Activated CD4-positive, alpha-beta T cell treated with anti-CD3 and anti-CD28 coated beads, Interleukin-2, amount 10 ng/mL, durations not matched to agents 7 days and 5 days (primary cell): ENCODE data around the gene RNF20. TPM values are rescaled to one million over a fixed set of nuclear protein-coding genes. Genes with fewer than 3 reads are reported as not detected.

Experiments
- CTCF ChIA-PET: fragments of 350-600 bp; sonication (Branson Sonifier 250); formaldehyde crosslinking; loops from one replicate; lab custom pipeline; 2021; ENCODE audit warnings: antibody characterized with exemption; lab: Charles Lee
- POLR2A ChIA-PET: fragments of 350-600 bp; sonication (Branson Sonifier 250); formaldehyde crosslinking; loops from one replicate; lab custom pipeline; 2021; ENCODE audit warnings: antibody characterized with exemption; lab: Charles Lee
- DNase-seq: peaks from one replicate; pipeline ENCODE4 v3.0.0-alpha.2; 2020
- H3K27ac Mint-ChIP-seq: one replicate; pipeline ENCODE4 v1.8.0; 2021; ENCODE audit warnings: mild to moderate bottlenecking, moderate library complexity, mixed read lengths
- H3K27me3 Mint-ChIP-seq: one replicate; pipeline ENCODE4 v1.8.0; 2021; ENCODE audit warnings: mixed read lengths
- H3K36me3 Mint-ChIP-seq: one replicate; pipeline ENCODE4 v1.8.0; 2021; ENCODE audit warnings: low read depth, mixed read lengths
- H3K4me1 Mint-ChIP-seq: one replicate; pipeline ENCODE4 v1.8.0; 2021; ENCODE audit warnings: mixed read lengths
- H3K4me3 Mint-ChIP-seq: one replicate; pipeline ENCODE4 v1.8.0; 2021; ENCODE audit warnings: mild to moderate bottlenecking, moderate library complexity, mixed read lengths
- H3K9me3 Mint-ChIP-seq: one replicate; pipeline ENCODE4 v1.8.0; 2021; ENCODE audit warnings: mixed read lengths
- total RNA-seq, 2 experiments: library from RNA; stranded (reverse); gene quantifications; one replicate each; pipeline ENCODE4 v1.2.3, GENCODE V29; 2021

The RNF20 gene, protein sequence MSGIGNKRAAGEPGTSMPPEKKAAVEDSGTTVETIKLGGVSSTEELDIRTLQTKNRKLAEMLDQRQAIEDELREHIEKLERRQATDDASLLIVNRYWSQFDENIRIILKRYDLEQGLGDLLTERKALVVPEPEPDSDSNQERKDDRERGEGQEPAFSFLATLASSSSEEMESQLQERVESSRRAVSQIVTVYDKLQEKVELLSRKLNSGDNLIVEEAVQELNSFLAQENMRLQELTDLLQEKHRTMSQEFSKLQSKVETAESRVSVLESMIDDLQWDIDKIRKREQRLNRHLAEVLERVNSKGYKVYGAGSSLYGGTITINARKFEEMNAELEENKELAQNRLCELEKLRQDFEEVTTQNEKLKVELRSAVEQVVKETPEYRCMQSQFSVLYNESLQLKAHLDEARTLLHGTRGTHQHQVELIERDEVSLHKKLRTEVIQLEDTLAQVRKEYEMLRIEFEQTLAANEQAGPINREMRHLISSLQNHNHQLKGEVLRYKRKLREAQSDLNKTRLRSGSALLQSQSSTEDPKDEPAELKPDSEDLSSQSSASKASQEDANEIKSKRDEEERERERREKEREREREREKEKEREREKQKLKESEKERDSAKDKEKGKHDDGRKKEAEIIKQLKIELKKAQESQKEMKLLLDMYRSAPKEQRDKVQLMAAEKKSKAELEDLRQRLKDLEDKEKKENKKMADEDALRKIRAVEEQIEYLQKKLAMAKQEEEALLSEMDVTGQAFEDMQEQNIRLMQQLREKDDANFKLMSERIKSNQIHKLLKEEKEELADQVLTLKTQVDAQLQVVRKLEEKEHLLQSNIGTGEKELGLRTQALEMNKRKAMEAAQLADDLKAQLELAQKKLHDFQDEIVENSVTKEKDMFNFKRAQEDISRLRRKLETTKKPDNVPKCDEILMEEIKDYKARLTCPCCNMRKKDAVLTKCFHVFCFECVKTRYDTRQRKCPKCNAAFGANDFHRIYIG
- total RNA-seq: 10 to 100 TPM; 49.4 to 52.4 TPM

DNA sequence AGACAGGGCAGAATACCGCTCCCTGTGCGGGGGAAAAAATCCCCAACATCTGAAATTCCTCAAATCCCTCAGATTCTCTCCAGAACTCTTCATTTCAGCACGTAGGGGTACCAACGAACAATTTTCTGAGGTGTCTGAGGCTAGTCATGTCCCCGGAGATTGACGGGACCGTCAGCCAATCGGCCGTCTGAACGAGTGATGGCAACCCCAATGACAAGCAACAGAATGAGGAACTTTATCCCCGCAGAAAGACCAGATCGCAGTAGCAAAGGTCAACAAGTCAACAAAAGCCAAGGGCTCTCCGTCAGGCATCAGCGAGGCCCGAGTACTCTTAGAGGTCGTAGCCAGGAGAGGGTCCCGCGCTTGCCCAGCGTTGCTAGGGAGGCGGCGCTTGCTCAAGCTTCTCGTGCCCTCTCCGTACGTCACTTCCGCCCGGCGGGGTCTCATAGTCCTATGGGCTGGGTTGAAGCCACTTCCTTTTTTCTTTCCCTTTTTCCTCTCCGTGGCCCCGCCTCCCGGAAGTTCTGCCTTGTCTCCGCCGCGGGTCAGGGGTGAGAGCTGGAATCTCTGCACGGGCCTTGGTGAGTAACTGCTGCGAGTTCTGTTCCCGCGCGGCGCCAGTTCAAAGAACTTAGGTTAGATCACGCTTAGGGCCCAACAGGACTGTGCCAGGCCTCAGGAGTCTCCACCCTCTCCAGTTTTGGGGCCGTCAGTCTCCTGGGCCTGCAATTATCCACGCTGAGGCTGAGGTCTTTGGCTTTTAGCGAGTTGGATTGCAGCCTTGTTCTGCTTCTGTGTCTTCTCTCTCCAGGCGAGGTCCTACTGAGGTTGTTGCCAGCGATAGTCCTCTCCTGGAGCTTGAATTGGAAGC is at the start of gene RNF20:
RNF20 (plus strand) TSS at position 520 of the 871 bp plus-strand sequence. CDS start 1,571 bp downstream, outside the sequence.
- Mint-ChIP-seq H3K4me1 (peaks cover 21% of the 10 kb centered on the region), H3K9me3 (no peaks in the 10 kb centered on the region), H3K27me3 (no peaks in the 10 kb centered on the region), H3K27ac (peak within 1 kb of the TSS; percentile 93), H3K4me3 (peak within 1 kb of the TSS; percentile 79), H3K36me3 (peaks cover 13% of the 10 kb centered on the region)
- ChIA-PET CTCF (interaction anchor here (0.6 to 1.9 kb wide), 5 partner anchors 9 to 131 kb away, joined by 3 to 8 read pairs (median 3); no protein-coding TSS in a partner anchor), POLR2A (no interaction called here)
- peak; percentile 100 for DNase-seq

DNA sequence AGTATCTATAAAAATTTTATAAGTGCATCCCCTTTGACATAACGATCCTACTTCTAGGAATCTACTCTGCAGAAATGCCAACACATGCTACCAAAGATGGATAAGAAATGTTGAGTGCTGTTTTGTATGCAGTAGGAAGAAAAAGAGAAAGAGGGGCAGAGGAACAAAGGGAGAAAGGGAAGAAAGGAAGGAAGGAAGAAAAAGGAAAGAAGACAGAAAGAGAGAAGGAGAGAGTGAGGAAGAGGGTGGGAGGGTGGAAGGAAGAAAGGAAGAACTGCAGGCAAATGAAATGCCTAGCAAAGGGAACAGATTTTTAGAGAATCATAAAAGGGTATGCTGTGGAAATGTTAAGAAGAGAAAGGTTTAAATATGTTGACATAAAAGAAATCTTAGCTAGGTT is 49.6 kb upstream of the RNF20 start:
- H3K4me3 Mint-ChIP-seq: no peak overlapping the region

DNA sequence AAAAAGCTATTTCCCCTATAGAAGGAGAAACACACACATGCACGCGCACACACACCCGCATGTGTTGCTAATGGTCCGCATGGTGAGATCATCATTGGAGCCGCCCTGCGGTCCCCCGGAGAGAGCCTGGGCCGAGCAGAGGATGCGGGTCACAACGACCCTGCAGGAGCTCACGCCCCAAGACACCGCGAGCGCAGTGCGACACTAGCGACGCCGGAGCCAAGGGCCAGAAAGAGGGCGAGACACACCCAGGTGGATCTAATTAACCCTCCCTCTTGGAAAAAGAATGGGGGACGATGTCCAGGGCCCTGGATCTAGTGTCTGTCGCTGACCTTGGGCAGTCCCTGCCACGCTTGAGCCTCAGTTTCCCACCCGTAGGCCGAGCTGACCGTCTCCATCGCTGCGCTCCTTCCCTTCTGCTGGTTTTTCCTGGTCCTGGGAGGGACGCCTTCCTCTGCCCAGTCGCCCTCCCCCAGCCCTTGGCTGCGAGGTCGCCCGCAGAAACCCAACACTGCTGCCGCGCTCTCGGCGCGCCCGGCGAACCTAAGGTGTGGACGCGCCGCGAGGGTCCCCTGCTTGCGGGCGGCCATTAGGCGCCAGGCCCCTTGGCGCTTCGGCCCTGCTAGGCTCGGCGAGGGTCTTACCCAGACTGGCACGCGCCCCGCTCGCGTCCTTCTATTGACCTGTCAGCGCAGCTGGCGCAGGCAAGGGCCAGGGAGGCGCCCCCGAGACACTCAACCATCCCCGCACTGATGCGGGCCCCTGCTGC is 47.5 kb upstream of the RNF20 start:
- Mint-ChIP-seq H3K36me3 (no peaks in the 10 kb centered on the region), H3K9me3 (no peaks in the 10 kb centered on the region), H3K27ac (no peak overlapping the region), H3K4me3 (no peak overlapping the region), H3K27me3 (peaks cover 63% of the 10 kb centered on the region), H3K4me1 (peaks cover 9% of the 10 kb centered on the region)
- ChIA-PET CTCF (no interaction called here), POLR2A (no interaction called here)
- no peak for DNase-seq

More for the DNA sequence above, 49.6 kb upstream of the RNF20 start:
- no peaks in the 10 kb centered on the region for H3K36me3 Mint-ChIP-seq
- ChIA-PET CTCF (no interaction called here), POLR2A (no interaction called here)
- DNase-seq: no peak
- H3K27ac Mint-ChIP-seq: no peak overlapping the region
- peaks cover 9% of the 10 kb centered on the region for H3K4me1 Mint-ChIP-seq
- peaks cover 59% of the 10 kb centered on the region for H3K27me3 Mint-ChIP-seq
- no peaks in the 10 kb centered on the region for H3K9me3 Mint-ChIP-seq

DNA sequence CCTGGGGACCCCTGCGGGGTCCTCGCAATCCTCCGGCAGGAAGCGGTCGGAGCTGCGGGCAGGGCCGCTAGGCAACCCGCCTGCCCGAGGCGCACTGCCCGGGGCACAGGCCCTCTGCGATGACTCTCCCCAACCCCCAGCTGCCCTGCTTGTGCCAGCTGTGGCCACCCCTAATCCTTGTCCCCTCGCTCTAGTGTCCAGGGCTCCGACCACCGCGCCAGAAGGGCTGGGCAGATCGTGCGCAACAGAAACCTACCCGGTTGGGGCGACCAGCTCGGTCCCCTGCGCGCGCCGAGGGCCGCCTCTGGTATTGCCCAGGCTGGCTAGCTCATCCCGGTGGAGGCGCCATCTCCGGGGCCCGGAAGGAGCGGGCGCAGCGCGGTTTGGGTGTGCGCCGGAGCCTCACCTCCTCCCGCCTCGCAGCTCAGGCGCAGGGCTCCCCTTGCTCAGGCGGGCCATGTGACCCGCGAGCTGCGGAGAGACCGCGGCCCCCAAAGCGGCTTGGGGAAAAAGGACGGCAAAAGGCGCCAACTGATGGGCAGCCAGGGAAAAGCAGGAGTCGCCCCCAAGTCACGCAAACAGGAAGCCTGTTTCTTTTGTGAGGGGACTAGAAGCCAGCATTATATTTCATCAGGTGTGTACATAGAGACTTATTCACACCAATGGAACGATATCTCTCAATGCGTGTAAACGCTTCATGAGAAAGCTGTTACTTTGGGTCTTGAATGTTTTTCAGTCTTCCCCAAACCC is 46.8 kb upstream of the RNF20 start:
- no peak overlapping the region for H3K27ac Mint-ChIP-seq
- POLR2A ChIA-PET: no interaction called here

DNA sequence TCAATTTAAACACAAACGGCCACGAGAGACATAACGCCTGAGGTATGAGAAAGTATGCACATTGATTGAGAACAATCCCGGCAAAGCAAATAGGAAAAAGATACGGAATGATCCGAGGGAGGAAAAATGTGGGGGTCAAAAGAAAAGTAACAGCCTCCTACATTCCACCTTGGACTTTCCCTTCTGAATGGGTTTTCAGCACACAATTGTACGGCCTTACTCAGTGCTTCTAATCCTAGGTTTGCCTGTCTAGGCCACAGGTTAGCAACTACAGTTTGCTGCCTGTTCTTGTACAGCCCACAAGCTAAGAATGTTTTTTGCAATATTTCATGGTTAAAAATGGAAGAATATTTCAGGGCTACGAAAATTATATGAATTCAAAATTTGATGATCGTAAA is 46.2 kb upstream of the RNF20 start:
- Mint-ChIP-seq H3K27ac (no peak overlapping the region), H3K4me3 (no peak overlapping the region), H3K27me3 (peaks cover 59% of the 10 kb centered on the region), H3K9me3 (no peaks in the 10 kb centered on the region), H3K36me3 (no peaks in the 10 kb centered on the region), H3K4me1 (peaks cover 9% of the 10 kb centered on the region)
- POLR2A ChIA-PET: no interaction called here
- DNase-seq: no peak
- CTCF ChIA-PET: no interaction called here

More for the DNA sequence above, 46.8 kb upstream of the RNF20 start:
- Mint-ChIP-seq H3K9me3 (no peaks in the 10 kb centered on the region), H3K27me3 (peaks cover 60% of the 10 kb centered on the region), H3K36me3 (no peaks in the 10 kb centered on the region), H3K4me1 (peaks cover 9% of the 10 kb centered on the region), H3K4me3 (no peak overlapping the region)
- DNase-seq: no peak
- CTCF ChIA-PET: no interaction called here

DNA sequence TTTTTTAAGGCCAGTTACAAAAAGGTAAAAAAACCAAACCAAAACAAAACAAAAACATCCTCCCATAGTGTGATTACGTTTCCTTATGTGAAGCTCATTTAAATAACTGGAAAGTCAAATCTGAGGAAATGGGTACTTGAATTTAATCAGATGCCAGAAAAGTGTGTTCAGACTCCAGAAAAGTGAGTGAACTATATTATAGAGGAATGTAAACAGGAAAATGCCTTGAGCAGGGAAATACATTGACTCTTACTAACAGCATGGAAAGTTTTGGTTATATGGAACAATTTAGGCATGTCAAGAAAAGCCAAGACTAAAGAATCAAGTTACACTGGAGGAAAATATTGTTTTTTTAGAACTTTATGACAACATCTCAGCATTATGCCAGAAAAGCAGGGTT is 37.8 kb upstream of the RNF20 start:
- no peak overlapping the region for H3K4me3 Mint-ChIP-seq
- ChIA-PET POLR2A (interaction anchor here (0.7 kb wide), 1 partner anchor 77 kb away, joined by 6 read pairs; no protein-coding TSS in a partner anchor), CTCF (no interaction called here)
- H3K4me1 Mint-ChIP-seq: no peaks in the 10 kb centered on the region
- H3K9me3 Mint-ChIP-seq: no peaks in the 10 kb centered on the region
- H3K27me3 Mint-ChIP-seq: peaks cover 14% of the 10 kb centered on the region
- no peak for DNase-seq
- H3K27ac Mint-ChIP-seq: no peak overlapping the region
- no peaks in the 10 kb centered on the region for H3K36me3 Mint-ChIP-seq

DNA sequence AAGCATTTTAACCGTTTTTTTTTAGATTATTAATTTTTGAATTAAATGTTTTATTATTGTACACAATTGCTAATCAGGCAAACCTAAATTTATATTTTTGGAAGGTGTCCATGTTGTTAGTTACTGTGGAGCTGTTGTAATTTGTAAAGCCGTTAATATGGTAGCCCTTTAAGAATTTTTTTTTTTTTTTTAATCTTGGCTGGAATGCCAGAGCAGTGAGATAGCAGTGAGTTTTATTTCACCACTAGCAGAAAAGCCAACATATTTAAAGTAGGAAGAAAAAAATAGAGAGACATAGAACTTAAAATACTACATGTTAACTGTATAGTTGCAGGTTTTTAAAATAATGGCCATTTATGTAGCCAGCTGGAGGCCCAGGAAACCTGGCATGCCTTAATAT is 35.3 kb upstream of the RNF20 start:
- no peak overlapping the region for H3K27ac Mint-ChIP-seq
- ChIA-PET CTCF (no interaction called here), POLR2A (no interaction called here)
- H3K4me1 Mint-ChIP-seq: no peaks in the 10 kb centered on the region
- no peak for DNase-seq
- no peak overlapping the region for H3K4me3 Mint-ChIP-seq
- H3K9me3 Mint-ChIP-seq: no peaks in the 10 kb centered on the region
- no peaks in the 10 kb centered on the region for H3K36me3 Mint-ChIP-seq
- peaks cover 16% of the 10 kb centered on the region for H3K27me3 Mint-ChIP-seq

DNA sequence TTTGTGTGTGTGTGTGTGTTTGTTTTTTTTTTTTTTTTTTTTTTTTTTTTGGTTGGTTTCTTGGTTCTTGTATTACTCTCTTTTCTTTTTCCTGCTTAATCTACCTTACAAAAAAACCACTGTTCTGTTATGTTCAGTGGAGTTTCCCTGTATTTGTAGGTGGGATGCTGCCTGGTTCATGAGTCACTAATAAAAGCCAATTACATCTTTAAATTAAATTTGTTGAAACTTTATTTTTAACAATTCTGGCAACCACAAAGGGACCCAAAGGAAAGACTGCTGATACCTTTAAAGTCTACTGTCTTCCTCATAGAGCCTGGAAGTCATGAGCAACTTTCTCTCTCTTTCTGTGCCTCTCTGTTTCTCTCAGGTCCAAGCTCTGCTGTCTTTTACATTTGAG is 29.5 kb upstream of the RNF20 start:
- Mint-ChIP-seq H3K27ac (no peak overlapping the region), H3K27me3 (peaks cover 15% of the 10 kb centered on the region), H3K36me3 (no peaks in the 10 kb centered on the region), H3K4me3 (no peak overlapping the region), H3K4me1 (no peaks in the 10 kb centered on the region), H3K9me3 (no peaks in the 10 kb centered on the region)
- DNase-seq: no peak
- ChIA-PET POLR2A (no interaction called here), CTCF (no interaction called here)

DNA sequence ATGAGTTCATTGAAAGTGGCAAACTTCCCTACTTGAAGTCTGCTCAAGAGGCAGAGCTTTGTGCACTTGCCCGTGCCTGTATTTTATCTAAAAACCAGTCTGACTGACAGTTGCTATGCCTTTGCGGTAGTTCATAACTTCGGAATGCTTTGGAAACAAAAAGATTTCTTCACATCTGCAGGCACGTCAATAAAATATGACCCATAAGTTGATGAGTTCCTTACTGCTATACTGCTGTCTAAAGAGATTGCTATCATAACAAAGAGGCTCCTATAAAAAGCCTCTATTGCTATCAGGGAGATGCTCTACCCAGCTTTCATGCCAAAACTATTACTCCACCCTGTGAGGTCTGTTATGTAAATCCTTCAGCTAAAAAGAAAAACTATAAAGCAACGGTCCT is 25.4 kb upstream of the RNF20 start:
- H3K36me3 Mint-ChIP-seq: no peaks in the 10 kb centered on the region
- CTCF ChIA-PET: no interaction called here
- H3K27me3 Mint-ChIP-seq: peaks cover 9% of the 10 kb centered on the region
- POLR2A ChIA-PET: no interaction called here
- DNase-seq: no peak
- no peak overlapping the region for H3K27ac Mint-ChIP-seq
- H3K4me3 Mint-ChIP-seq: no peak overlapping the region
- H3K4me1 Mint-ChIP-seq: peaks cover 7% of the 10 kb centered on the region
- H3K9me3 Mint-ChIP-seq: no peaks in the 10 kb centered on the region

DNA sequence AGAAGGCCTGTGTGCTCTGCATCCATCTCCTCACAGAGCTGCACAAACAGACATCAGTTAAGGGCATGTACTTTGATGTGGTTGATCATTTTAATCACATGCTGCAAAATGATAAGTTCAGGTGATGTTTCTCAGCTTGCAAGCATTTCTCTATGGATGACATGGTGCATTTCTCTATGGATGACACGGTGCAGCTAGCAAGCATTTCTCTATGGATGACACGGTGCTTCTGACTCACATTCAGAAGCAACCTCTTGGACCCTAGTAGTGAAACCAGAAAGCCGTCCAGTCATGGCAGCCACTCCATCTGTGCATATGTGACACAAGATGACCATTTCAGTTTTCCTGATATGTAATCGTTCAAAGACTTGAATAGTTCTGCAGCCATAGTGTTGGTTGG is 24.1 kb upstream of the RNF20 start:
- Mint-ChIP-seq H3K27me3 (peaks cover 10% of the 10 kb centered on the region), H3K4me1 (peaks cover 7% of the 10 kb centered on the region), H3K9me3 (no peaks in the 10 kb centered on the region), H3K27ac (no peak overlapping the region), H3K4me3 (no peak overlapping the region), H3K36me3 (no peaks in the 10 kb centered on the region)
- POLR2A ChIA-PET: no interaction called here
- CTCF ChIA-PET: interaction anchor here (0.7 kb wide), 1 partner anchor 91 kb away, joined by 3 read pairs; no protein-coding TSS in a partner anchor
- no peak for DNase-seq

DNA sequence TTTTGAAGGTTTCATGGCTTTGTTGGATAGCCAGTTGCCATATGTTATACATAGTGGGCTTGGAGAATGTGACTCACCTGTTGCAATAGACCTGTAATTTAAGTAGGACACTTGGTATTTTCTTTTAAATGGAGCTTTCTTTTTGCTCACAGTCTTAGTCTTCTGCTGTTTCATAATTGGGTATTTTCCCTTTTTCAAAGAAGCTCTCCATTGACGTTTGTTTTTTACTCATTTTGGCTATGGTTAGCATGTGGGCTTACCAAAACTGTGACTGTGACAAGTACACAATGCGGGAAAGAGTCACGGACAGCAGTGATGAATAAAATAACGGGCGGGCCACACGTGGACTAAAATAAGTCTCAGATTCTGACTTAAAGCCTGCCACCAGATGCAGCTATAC is 23.2 kb upstream of the RNF20 start:
- POLR2A ChIA-PET: no interaction called here
- peaks cover 7% of the 10 kb centered on the region for H3K4me1 Mint-ChIP-seq

More for the DNA sequence above, 23.2 kb upstream of the RNF20 start:
- H3K36me3 Mint-ChIP-seq: no peaks in the 10 kb centered on the region
- no peaks in the 10 kb centered on the region for H3K9me3 Mint-ChIP-seq
- H3K4me3 Mint-ChIP-seq: no peak overlapping the region
- H3K27me3 Mint-ChIP-seq: peaks cover 16% of the 10 kb centered on the region
- no peak for DNase-seq
- H3K27ac Mint-ChIP-seq: no peak overlapping the region
- CTCF ChIA-PET: interaction anchor here (1.2 kb wide), 1 partner anchor 61 kb away, joined by 4 read pairs; no protein-coding TSS in a partner anchor
